ENCODE measurements around the gene MYBPC3. TPM values are rescaled to one million over a fixed set of nuclear protein-coding genes. Genes with fewer than 3 reads are reported as not detected.

MYBPC3 gene
- total RNA-seq, 4 donors from 2014 or later = 0.21 to 0.57 TPM; not detected in 2

- WGBS = 94% methylated on average over 4 of the region's 4 CpGs
- no peaks in the 10 kb centered on the region for H3K9me3 ChIP-seq
- no peaks in the 10 kb centered on the region for H3K4me1 ChIP-seq
- no peaks in the 10 kb centered on the region for H3K27me3 ChIP-seq
- peaks cover 98% of the 10 kb centered on the region for H3K36me3 ChIP-seq
- no peak for DNase-seq (ENCODE audit: low spot score in 2 of 2)
- TF ChIP-seq POLR2A (IDR thresholded peaks at IDR 0.05) = no peak
- no peak for TF ChIP-seq EP300 (IDR thresholded peaks at IDR 0.05)
- TF ChIP-seq CTCF (IDR thresholded peaks at IDR 0.05) = no peak
- no peak for TF ChIP-seq POLR2AphosphoS5 (IDR thresholded peaks at IDR 0.05)
- no peak overlapping the region for H3K27ac ChIP-seq
- H3K4me3 ChIP-seq = no peak overlapping the region
Measured at GRCh38 chr11:47284151-47284550, 68.4 kb downstream of the MYBPC3 start.

- Histone ChIP-seq H3K4me1 (no peaks in the 10 kb centered on the region), H3K36me3 (peaks cover 97% of the 10 kb centered on the region)
Measured at GRCh38 chr11:47282462-47282861, 70.0 kb downstream of the MYBPC3 start.

More at GRCh38 chr11:47282462-47282861, 70.0 kb downstream of the MYBPC3 start:
- 95% methylated on average over 7 of the region's 7 CpGs for WGBS
- Histone ChIP-seq H3K27me3 (no peaks in the 10 kb centered on the region), H3K9me3 (no peaks in the 10 kb centered on the region), H3K4me3 (no peak overlapping the region), H3K27ac (no peak overlapping the region)
- TF ChIP-seq POLR2AphosphoS5 (IDR thresholded peaks at IDR 0.05) = no peak
- TF ChIP-seq CTCF (IDR thresholded peaks at IDR 0.05) = no peak
- TF ChIP-seq POLR2A (IDR thresholded peaks at IDR 0.05) = no peak
- no peak for TF ChIP-seq EP300 (IDR thresholded peaks at IDR 0.05)
- DNase-seq (ENCODE audit: low spot score in 2 of 2) = no peak

Other genes starting within 250 kb of the MYBPC3 start
- gene ARFGAP2, start 175.8 kb downstream of the MYBPC3 start, total RNA-seq = 100 to 1,000 TPM; 178 to 248 (median 201) TPM
- 10 to 100 TPM; 42.5 to 59.3 (median 53.5) TPM for gene PACSIN3, start 166.3 kb downstream of the MYBPC3 start, total RNA-seq
- 100 to 1,000 TPM in 1 of 4 donors, 10 to 100 TPM in 3; 53.4 to 193 (median 71.8) TPM for gene DDB2, start 137.7 kb downstream of the MYBPC3 start, total RNA-seq
- gene ACP2, start 103.9 kb downstream of the MYBPC3 start, total RNA-seq = 10 to 100 TPM; 22.9 to 28.0 (median 24.6) TPM
- 10 to 100 TPM; 17.5 to 27.0 (median 25.0) TPM for gene NR1H3, start 94.7 kb downstream of the MYBPC3 start, total RNA-seq
- gene MADD, start 82.6 kb downstream of the MYBPC3 start, total RNA-seq = 10 to 100 TPM; 47.1 to 91.1 (median 71.3) TPM
- 10 to 100 TPM in 2 of 4 donors, 1 to 10 TPM in 2; 4.7 to 13.4 (median 9.8) TPM for gene SPI1, start 25.8 kb upstream of the MYBPC3 start, total RNA-seq
- gene SLC39A13, start 55.9 kb upstream of the MYBPC3 start, total RNA-seq = 10 to 100 TPM; 45.5 to 53.8 (median 52.3) TPM
- gene PSMC3, start 73.7 kb upstream of the MYBPC3 start, total RNA-seq = 100 to 1,000 TPM in 3 of 4 donors, 10 to 100 TPM in 1; 52.5 to 124 (median 103) TPM
- gene RAPSN, start 96.4 kb upstream of the MYBPC3 start, total RNA-seq = 1 to 10 TPM in 2 of 4 donors, under 1 TPM in 1, not detected in 1; 0.59 to 4.6 (median 1.0) TPM
- gene CELF1, start 200.4 kb upstream of the MYBPC3 start, total RNA-seq = 100 to 1,000 TPM in 2 of 4 donors, 10 to 100 TPM in 2; 90.3 to 210 (median 101) TPM
- gene PTPMT1, start 212.9 kb upstream of the MYBPC3 start, total RNA-seq = 10 to 100 TPM; 63.2 to 81.4 (median 71.6) TPM
- 10 to 100 TPM; 18.4 to 32.2 (median 21.2) TPM for gene KBTBD4, start 226.3 kb upstream of the MYBPC3 start, total RNA-seq
- gene NDUFS3, start 226.4 kb upstream of the MYBPC3 start, total RNA-seq = 10 to 100 TPM; 41.3 to 79.5 (median 62.5) TPM
- gene FAM180B, start 234.0 kb upstream of the MYBPC3 start, total RNA-seq = 1 to 10 TPM in 2 of 4 donors, under 1 TPM in 1, not detected in 1; 0.72 to 2.3 (median 1.7) TPM
- gene C1QTNF4, start 241.7 kb upstream of the MYBPC3 start, total RNA-seq = 1 to 10 TPM in 2 of 4 donors, under 1 TPM in 2; 0.76 to 1.9 (median 1.4) TPM